Measurements from ENCODE around the gene ARNT2.
A peak's percentile ranks its signal among the peaks of the same experiment; 100 is the strongest.

ARNT2 gene

GRCh38 chr15:80442728-80443403 lies 38.7 kb downstream of the ARNT2 start:
- H3K9me3 Mint-ChIP-seq: no peaks in the 10 kb centered on the region
- peaks cover 8% of the 10 kb centered on the region for H3K27me3 Mint-ChIP-seq
- no peak overlapping the region for H3K4me3 Mint-ChIP-seq
- H3K4me1 Mint-ChIP-seq (ENCODE audit: low read depth): no peaks in the 10 kb centered on the region
- H3K27ac Mint-ChIP-seq: no peak overlapping the region
- no peak for DNase-seq
- H3K36me3 Mint-ChIP-seq (ENCODE audit: low read depth): no peaks in the 10 kb centered on the region

GRCh38 chr15:80444680-80445251 lies 40.6 kb downstream of the ARNT2 start:
- DNase-seq: no peak
- peaks cover 6% of the 10 kb centered on the region for H3K27me3 Mint-ChIP-seq
- no peaks in the 10 kb centered on the region for H3K36me3 Mint-ChIP-seq (ENCODE audit: low read depth)
- no peak overlapping the region for H3K4me3 Mint-ChIP-seq
- no peaks in the 10 kb centered on the region for H3K9me3 Mint-ChIP-seq
- H3K27ac Mint-ChIP-seq: no peak overlapping the region
- H3K4me1 Mint-ChIP-seq (ENCODE audit: low read depth): no peaks in the 10 kb centered on the region

- H3K36me3 Mint-ChIP-seq (ENCODE audit: low read depth): no peaks in the 10 kb centered on the region
- no peaks in the 10 kb centered on the region for H3K4me1 Mint-ChIP-seq (ENCODE audit: low read depth)
- no peaks in the 10 kb centered on the region for H3K27me3 Mint-ChIP-seq
- H3K27ac Mint-ChIP-seq: no peak overlapping the region
- no peak for DNase-seq
- H3K4me3 Mint-ChIP-seq: no peak overlapping the region
- H3K9me3 Mint-ChIP-seq: no peaks in the 10 kb centered on the region
Observed at GRCh38 chr15:80445300-80446041, 41.3 kb downstream of the ARNT2 start.

GRCh38 chr15:80447077-80447476 lies 42.9 kb downstream of the ARNT2 start:
- peaks cover 7% of the 10 kb centered on the region for H3K27me3 Mint-ChIP-seq
- DNase-seq: no peak
- H3K4me1 Mint-ChIP-seq (ENCODE audit: low read depth): no peaks in the 10 kb centered on the region
- H3K36me3 Mint-ChIP-seq (ENCODE audit: low read depth): no peaks in the 10 kb centered on the region
- no peak overlapping the region for H3K4me3 Mint-ChIP-seq
- no peaks in the 10 kb centered on the region for H3K9me3 Mint-ChIP-seq
- H3K27ac Mint-ChIP-seq: no peak overlapping the region

- peaks cover 20% of the 10 kb centered on the region for H3K27me3 Mint-ChIP-seq
- H3K4me3 Mint-ChIP-seq: no peak overlapping the region
- H3K9me3 Mint-ChIP-seq: no peaks in the 10 kb centered on the region
- no peak for DNase-seq
- H3K27ac Mint-ChIP-seq: no peak overlapping the region
- no peaks in the 10 kb centered on the region for H3K4me1 Mint-ChIP-seq (ENCODE audit: low read depth)
- no peaks in the 10 kb centered on the region for H3K36me3 Mint-ChIP-seq (ENCODE audit: low read depth)
Observed at GRCh38 chr15:80449825-80450224, 45.6 kb downstream of the ARNT2 start.

- Mint-ChIP-seq H3K27me3 (peaks cover 29% of the 10 kb centered on the region), H3K27ac (no peak overlapping the region), H3K9me3 (no peaks in the 10 kb centered on the region), H3K4me1 (ENCODE audit: low read depth) (peaks cover 5% of the 10 kb centered on the region), H3K36me3 (ENCODE audit: low read depth) (no peaks in the 10 kb centered on the region), H3K4me3 (no peak overlapping the region)
- no peak for DNase-seq
Observed at GRCh38 chr15:80450811-80451321, 46.7 kb downstream of the ARNT2 start.

- peaks cover 5% of the 10 kb centered on the region for H3K4me1 Mint-ChIP-seq (ENCODE audit: low read depth)
- DNase-seq: no peak
- no peak overlapping the region for H3K27ac Mint-ChIP-seq
- peaks cover 29% of the 10 kb centered on the region for H3K27me3 Mint-ChIP-seq
- H3K9me3 Mint-ChIP-seq: no peaks in the 10 kb centered on the region
- no peak overlapping the region for H3K4me3 Mint-ChIP-seq
- no peaks in the 10 kb centered on the region for H3K36me3 Mint-ChIP-seq (ENCODE audit: low read depth)
Observed at GRCh38 chr15:80452166-80452565, 48.0 kb downstream of the ARNT2 start.

- Mint-ChIP-seq H3K36me3 (ENCODE audit: low read depth) (no peaks in the 10 kb centered on the region), H3K27ac (no peak overlapping the region), H3K4me3 (no peak overlapping the region), H3K9me3 (no peaks in the 10 kb centered on the region), H3K27me3 (peaks cover 29% of the 10 kb centered on the region), H3K4me1 (ENCODE audit: low read depth) (peaks cover 5% of the 10 kb centered on the region)
- DNase-seq: no peak
Observed at GRCh38 chr15:80455051-80455648, 51.0 kb downstream of the ARNT2 start.

- Mint-ChIP-seq H3K36me3 (ENCODE audit: low read depth) (no peaks in the 10 kb centered on the region), H3K4me1 (ENCODE audit: low read depth) (peaks cover 5% of the 10 kb centered on the region), H3K4me3 (no peak overlapping the region), H3K9me3 (no peaks in the 10 kb centered on the region), H3K27me3 (peaks cover 26% of the 10 kb centered on the region), H3K27ac (no peak overlapping the region)
- DNase-seq: peak; percentile 55
Observed at GRCh38 chr15:80455668-80456442, 51.7 kb downstream of the ARNT2 start.

GRCh38 chr15:80456517-80457492 lies 52.6 kb downstream of the ARNT2 start:
- Mint-ChIP-seq H3K9me3 (no peaks in the 10 kb centered on the region), H3K27ac (no peak overlapping the region), H3K4me1 (ENCODE audit: low read depth) (peaks cover 5% of the 10 kb centered on the region), H3K27me3 (peaks cover 23% of the 10 kb centered on the region), H3K4me3 (no peak overlapping the region), H3K36me3 (ENCODE audit: low read depth) (no peaks in the 10 kb centered on the region)
- no peak for DNase-seq

- peaks cover 17% of the 10 kb centered on the region for H3K27me3 Mint-ChIP-seq
- H3K9me3 Mint-ChIP-seq: no peaks in the 10 kb centered on the region
- H3K36me3 Mint-ChIP-seq (ENCODE audit: low read depth): no peaks in the 10 kb centered on the region
- no peak overlapping the region for H3K4me3 Mint-ChIP-seq
- DNase-seq: no peak
- H3K27ac Mint-ChIP-seq: no peak overlapping the region
- H3K4me1 Mint-ChIP-seq (ENCODE audit: low read depth): peaks cover 5% of the 10 kb centered on the region
Observed at GRCh38 chr15:80457896-80458295, 53.7 kb downstream of the ARNT2 start.

- no peaks in the 10 kb centered on the region for H3K9me3 Mint-ChIP-seq
- peaks cover 11% of the 10 kb centered on the region for H3K27me3 Mint-ChIP-seq
- DNase-seq: no peak
- peaks cover 5% of the 10 kb centered on the region for H3K4me1 Mint-ChIP-seq (ENCODE audit: low read depth)
- no peak overlapping the region for H3K4me3 Mint-ChIP-seq
- H3K27ac Mint-ChIP-seq: no peak overlapping the region
- no peaks in the 10 kb centered on the region for H3K36me3 Mint-ChIP-seq (ENCODE audit: low read depth)
Observed at GRCh38 chr15:80458580-80458979, 54.4 kb downstream of the ARNT2 start.

GRCh38 chr15:80459380-80459779 lies 55.2 kb downstream of the ARNT2 start:
- Mint-ChIP-seq H3K27ac (no peak overlapping the region), H3K4me3 (no peak overlapping the region), H3K4me1 (ENCODE audit: low read depth) (peaks cover 5% of the 10 kb centered on the region), H3K36me3 (ENCODE audit: low read depth) (no peaks in the 10 kb centered on the region), H3K9me3 (no peaks in the 10 kb centered on the region), H3K27me3 (peaks cover 9% of the 10 kb centered on the region)
- DNase-seq: no peak

Measured in activated T-cell treated with anti-CD3 and anti-CD28 coated beads, Interleukin-2, amount 50 U/mL, for 24 hours (primary cell).